HG02943 (cell line): Measurements from ENCODE around the gene AKIP1.

ENCODE experiments used
- ATAC-seq: cut with Tn5 transposase; IDR thresholded peaks from one replicate; pipeline ENCODE4 v1.9.1; 2021; ENCODE audit warnings: mild to moderate bottlenecking, low read depth, moderate library complexity; ENCODE audit not compliant: unreplicated experiment

AKIP1 gene

DNA sequence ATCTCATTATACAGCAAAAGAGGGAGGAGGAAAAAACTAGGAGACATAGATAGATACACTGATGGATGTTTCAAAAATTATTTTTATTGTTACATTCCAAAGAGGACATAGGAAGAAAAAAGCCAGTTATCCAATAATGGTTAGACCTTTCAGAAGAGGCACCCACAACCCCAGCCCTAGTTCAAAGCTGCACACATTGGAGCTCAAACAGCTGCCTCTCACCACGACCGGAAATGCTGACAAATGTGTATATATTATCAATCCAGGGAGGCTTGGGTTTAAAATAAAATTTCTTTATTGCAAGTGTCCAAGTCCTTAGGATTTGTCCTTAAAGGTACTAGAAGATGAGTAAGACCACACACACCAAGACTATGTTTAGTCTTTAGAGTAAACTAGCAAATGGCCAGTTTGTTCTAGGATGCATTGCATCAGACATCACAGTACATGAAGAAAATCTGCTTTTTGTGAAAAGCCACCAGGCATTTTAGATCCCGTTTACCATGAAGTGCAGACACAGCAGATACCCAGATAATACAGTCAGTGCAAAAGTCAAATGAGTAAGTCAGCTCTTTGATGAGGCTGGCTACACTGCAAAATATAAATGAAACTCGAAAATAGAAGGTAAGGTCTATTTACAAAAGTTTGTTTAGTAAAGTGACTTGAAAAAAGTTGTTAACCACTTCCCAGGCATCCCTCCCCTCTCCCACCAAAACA is 36.4 kb downstream of the AKIP1 start:
- no peak for ATAC-seq

DNA sequence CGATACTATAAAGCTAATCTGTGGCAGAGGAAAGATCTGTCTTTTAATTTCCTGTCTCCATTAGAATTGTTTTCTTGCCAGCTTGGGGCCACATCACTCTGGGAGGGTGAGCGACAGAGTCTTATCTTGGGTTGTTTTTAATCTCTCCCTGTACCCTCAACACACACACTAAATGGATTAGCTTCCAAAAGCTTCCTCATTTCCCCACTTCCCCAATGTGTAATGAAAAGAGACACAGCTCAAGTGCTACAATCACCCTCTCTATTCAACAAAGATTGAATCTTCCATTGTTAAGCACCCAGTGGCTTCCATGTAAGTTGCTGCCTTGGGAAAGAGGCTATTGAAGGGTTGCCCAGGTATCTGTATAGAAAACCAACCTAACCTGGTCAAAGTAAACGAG is 37.9 kb downstream of the AKIP1 start:
- ATAC-seq: no peak

DNA sequence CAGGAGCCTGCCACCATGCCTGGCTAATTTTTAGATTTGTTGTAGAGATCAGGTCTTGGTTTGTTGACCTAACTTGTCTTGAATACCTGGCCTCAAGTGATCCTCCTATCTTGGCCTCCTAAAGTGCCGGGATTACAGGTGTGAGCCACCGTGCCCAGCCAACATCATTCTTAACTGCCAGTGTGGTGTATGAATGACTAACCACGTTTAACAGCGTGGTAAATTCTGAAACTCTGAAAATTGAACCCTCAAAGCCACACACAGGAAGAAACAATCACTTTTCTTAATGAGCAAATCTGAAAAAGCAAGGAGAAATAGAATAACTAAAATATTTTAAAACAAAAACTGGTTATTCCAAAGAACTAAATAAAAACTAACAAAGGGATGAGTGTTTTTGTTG is 45.9 kb downstream of the AKIP1 start:
- no peak for ATAC-seq

DNA sequence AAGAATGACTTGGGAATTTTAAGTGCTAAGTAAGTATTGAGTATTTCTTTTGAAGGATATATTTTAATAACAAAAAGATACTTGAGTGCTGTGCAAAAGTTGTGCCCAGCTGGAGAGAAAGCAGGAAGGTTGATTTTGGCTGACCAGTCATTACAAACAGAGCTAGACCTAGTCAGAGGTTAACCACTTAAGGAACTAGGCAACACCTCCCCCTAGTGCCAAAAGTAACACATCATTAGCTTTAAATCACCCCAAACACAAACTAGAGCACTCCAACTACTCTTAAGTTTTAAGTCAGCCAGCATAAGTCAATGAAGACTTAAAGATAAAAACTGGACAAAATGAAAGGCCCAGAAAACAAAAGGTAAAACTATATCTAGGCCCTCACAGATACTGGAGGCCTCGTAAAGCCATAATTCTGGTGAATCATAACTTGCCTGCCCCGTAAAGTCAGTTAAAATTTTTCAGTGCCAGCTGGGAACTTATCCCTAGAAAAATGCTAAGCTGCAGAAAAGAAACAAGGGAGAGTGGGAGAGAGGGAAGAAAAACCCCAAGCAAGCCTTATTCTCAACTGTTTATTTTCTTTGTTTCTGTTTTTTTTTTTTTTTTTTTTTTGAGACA is 48.7 kb downstream of the AKIP1 start:
- ATAC-seq: no peak

DNA sequence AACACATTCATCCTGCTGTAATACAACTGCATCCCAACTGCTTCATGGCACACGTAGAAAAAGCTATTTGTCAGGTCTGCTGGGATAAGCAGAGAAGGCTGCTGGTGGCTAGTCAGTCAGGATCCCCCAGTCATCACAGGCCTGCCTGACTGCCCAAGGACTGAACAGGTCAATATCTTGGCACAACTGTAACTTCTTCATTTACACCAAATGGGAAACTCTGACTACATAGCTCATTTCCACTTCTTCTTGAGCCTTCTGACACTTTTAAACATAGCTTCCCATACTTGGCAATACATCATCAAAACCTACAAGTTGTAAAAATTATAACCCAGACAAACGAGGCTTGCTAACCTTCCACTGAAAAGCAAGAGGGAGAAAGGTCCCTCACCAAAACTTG is 50.4 kb downstream of the AKIP1 start:
- no peak for ATAC-seq

DNA sequence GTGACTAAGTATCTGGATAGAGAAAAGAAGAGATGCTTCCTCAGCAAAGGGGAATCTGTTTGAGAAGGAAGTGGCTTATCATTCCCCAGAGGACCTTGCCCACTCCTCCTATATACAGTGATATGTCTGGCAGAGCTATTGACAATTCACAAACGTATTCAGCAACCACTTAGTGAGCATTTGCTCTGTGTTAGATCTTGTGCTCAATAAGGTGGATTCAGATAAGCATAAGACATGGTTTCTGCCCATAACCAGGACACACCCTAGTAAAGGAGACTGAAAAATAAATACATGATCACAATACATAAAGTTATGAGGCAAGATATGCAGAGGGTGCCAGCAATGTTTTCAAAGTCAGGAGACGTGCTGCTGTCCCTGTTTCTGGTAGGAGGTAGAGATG is 51.9 kb downstream of the AKIP1 start:
- ATAC-seq: no peak

DNA sequence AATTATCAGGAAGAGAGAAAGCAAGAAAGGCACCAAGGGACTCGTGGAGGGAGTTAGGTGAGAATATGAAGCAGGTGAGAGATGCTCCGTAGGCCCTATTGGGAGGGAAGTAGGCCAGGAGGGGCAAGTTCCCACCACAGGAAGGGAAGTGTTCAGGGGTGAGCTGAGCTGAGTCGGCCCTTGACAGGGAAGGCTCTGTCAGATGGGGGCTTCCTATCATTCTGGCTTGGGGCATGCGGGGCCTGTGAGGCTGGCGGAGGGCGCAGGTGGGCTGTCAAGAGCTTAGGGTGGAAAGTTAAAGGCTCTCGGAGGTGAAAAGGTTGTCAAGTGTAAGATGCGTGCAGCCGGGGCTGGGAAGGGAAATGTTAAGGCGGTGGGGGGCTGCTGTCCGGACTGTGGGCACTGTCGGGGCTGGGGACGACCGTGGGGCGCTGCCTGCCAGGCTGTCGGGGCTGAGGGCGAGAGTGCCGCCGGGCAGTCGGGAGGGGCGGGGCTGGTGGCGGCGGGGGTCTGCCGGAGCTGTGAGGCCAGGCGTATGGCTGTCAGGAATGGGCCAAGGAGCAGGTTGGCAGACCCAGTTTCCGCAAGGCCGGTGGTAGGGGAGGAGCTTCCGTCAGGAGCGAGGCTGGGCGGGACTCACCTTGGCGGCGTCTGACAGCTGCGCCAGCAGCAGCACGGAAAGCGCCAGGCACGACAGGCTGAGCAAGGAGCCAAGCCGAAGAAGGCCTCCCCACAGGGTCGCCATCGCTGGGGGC is 52.8 kb downstream of the AKIP1 start:
- peak; percentile 64 for ATAC-seq

DNA sequence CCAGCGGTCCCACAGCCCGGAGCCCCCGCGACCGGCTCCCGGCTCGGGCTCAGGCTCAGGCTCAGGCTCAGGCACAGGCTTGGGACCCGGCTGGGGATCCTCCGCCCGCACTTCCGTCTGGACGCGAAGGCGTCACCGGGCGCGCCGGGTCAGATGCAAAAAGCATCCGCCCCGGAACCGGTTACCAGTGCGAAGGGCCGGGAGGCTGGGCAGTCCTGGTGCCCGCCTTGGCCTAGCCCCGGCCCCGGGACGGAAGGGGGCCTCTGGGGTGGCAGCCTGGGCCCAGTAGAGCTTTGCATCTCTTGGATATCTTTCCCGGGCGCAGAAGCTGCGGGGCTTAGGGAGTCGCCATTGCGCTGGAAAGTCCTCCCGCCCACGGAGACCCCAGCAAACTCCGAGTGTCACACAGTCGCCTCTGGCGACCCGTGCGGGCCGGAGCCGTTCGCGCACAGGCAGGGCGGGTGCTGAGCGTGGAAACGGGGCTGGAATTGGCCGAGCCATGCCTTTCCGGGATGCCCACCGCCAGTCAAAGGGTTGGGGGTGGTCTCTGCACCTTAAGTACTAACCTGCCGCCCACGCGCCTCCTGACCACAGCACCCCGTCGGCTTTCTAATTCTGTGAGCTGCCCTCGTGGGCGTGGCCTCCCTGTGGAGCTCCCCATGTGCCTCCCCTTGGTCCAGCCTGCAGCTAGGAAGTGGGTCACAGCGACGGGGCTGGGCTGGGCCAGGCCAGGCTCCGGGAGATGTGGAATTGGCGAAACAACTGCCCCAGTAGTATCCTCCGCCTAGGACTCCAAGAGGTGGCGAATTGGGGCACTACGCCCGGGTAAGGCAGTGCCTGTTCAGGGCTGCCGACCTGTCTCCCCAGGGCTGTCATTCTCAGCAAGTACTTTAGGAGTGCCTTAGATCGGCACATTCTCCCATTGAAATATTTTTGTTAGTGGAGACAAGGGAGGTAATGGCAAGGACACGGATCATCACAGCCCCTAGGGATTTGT is 53.6 kb downstream of the AKIP1 start, which contains the start of gene TMEM9B:
Gene TMEM9B, minus strand, starts transcription at position 119 of the 997 bp plus-strand sequence. CDS start 129 bp downstream, outside the sequence.
- ATAC-seq: peak; percentile 82

DNA sequence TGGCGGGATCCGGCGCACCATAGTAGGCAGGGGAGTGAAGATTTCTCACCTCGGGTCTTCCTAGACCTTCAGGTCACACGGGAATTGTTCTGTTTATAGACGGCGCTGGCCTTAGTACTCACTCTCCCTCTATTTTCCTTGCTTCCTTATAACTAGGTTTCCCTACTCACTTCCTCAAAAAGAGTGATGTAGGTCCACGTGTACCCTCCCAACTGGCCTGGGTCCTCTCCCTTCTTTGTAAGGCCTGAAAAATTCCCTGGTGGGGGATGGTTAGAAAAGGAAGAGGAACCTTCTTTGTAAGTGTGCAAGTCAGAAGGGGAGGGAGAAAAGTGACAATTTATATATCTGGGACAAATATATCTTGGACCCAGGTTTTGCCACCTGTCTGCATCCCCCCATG is 56.2 kb downstream of the AKIP1 start:
- no peak for ATAC-seq
